ENCODE measurements around the gene ZCCHC7.

Gene ZCCHC7

DNA sequence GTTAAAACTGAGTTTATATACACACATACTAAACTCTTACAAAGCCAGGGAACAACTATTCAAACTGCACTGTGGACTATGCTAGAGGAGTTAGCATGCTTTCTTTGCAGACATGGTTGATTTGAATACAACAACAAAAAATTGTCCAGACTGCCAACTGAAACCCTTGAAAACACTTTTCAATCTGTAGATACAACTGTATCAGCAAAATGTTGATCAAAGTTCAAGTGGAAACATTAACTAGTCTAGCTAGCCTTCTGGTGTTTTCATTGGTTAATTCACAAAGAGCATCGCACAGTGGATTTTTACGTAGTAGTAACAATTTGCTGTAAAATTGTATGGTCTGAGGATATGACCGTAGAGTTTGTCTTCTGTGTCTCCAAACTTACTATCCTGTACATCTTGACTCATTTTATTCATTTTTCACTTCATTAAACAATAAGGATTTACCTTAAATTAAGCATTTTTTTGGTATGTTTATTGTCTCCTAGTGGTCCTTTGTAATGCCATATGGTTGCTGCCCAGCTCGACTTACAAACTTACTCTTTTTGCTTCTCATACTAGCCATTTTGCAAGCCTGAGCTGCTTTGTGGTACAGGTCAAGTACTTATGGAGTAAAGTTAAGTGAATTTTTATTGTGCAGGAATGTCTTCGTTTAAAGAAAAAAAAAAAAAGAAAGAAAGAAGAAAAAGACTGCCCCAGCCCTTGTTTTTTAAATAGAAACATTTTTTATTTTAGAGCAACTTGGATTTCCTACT, 123.4 kb downstream of the ZCCHC7 start:
- in situ Hi-C loops (cut with HindIII; ENCODE audit: low sequenced_read_pairs) = no loop called here

- in situ Hi-C loops (cut with HindIII; ENCODE audit: low sequenced_read_pairs) = no loop called here
These were observed 126.5 kb downstream of the ZCCHC7 start for GRCh38 chr9:37246826-37247225.

DNA sequence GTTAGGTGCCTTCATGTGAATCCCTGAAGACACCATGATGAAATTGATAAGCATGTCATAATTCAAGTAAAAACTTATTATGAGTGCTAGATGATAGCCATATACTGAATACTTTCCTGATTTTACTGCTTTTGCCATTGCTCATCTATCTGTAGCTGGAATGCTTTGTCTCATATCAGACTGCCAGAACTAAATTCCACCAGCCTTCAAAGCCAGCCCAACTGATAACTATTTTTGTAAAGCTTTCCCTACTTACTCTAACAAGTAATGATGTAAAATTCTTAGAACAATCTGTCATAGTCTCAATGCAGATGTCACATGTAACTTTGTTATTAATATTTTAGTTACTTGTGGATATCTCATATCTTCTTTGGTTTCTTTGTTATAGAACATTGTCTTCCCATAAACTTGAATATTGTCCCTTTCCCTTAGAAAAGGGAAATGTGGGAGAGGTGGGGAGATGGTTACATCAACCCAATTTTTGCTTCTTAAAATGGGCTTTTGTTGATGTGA, 128.3 kb downstream of the ZCCHC7 start:
- in situ Hi-C loops (cut with HindIII; ENCODE audit: low sequenced_read_pairs) = no loop called here

DNA sequence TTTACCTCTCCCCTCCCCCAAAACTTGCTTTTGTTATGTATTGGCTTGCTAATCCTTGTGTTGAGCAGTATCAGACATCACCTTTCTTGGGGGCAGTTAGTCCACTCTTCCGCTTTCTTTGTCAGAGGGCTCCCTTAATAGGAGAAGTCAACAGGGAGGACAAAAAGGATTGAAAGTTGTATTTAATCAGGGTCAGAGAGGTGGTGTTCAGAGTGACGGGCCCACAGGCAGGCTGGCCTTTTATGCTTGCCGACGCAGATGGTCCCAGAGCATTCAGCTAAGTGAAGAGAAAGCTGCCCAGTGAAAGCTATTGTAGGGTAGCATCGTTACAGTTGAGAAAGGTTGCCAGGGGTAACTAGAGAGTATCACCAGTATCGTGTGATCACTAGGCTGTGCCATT, 131.1 kb downstream of the ZCCHC7 start:
- in situ Hi-C loops (cut with HindIII; ENCODE audit: low sequenced_read_pairs) = no loop called here

DNA sequence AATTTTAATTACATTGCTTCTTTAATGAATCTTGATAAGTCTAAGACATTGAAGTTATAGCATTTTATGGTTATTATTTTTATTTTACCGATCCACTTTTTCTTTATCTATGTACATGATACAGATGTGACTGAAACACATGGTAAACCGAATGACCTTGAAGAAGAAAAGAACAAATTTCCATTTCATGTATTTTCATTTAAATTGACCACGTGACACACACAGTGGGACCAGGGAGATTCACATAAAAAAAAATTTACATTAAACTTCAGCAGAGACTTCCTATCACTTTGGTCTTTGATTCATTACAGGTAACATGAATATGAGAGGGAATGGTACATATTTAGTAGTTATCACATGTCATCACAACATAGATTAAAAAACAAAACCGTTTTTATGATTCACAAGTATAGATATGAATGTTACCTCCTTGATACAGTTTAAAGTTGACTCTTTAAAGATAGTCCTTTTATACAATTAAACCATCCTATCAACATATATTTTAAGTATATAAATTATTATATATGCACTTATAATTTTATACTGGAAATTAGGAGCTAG, 133.1 kb downstream of the ZCCHC7 start:
- in situ Hi-C loops (cut with HindIII; ENCODE audit: low sequenced_read_pairs) = no loop called here

DNA sequence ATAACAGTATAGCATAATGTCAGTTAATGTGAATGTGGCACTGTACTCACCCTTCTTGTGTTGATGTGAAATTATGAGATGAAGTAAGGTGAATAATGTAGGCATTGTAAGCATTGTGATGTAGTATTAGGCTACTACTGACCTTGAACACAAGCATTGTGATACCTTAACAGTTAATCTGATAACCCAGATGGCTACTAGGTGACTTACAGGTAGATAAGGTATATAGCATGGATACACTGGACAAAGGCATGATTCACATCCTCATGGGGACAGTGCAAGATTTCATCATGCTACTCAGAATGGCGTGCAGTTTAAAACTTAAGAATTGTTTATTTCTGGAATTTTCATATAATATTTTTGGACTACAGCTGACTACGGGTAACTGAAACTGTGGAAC, 134.8 kb downstream of the ZCCHC7 start:
- in situ Hi-C loops (cut with HindIII; ENCODE audit: low sequenced_read_pairs) = no loop called here

GRCh38 chr9:37255944-37256862, 135.8 kb downstream of the ZCCHC7 start:
- in situ Hi-C loops (cut with HindIII; ENCODE audit: low sequenced_read_pairs) = no loop called here

DNA sequence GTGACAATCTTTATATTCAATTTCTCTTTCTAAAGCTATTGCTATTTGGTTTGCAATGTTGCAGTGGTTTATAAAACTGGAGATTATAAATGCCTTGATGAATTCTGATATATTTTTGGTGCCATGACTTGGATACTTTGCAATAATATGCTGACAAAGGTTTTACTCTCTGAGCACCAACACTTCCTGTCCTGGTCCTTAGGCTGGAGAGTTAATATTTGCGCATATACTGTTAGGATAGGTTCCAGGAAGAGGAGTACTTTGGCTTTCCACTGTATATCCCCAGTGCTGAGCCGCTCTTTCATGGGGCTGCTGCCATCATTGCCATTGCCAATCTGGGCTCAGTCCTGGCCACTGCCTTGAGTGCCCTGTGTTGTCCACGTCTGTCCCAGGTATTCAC, 139.6 kb downstream of the ZCCHC7 start:
- in situ Hi-C loops (cut with HindIII; ENCODE audit: low sequenced_read_pairs) = no loop called here

DNA sequence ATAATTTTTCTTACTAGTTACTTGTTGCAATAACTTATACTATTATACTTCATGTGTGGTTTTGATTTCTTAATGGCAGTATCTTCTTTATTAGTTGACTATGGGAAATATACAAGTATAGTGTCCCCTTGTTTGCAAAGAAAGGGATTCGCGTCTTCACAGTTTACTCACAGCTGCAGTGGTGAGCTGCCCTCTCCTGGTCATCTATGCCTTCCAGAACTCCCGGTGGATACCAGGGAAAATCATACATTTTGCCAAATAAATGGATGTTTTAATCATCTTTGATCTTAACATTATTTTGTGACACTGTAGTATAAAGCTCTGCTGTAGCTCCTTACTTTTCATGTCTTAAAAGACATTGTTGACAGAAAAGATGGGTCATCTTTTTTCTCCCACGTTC, 142.0 kb downstream of the ZCCHC7 start:
- in situ Hi-C loops (cut with HindIII; ENCODE audit: low sequenced_read_pairs) = no loop called here

DNA sequence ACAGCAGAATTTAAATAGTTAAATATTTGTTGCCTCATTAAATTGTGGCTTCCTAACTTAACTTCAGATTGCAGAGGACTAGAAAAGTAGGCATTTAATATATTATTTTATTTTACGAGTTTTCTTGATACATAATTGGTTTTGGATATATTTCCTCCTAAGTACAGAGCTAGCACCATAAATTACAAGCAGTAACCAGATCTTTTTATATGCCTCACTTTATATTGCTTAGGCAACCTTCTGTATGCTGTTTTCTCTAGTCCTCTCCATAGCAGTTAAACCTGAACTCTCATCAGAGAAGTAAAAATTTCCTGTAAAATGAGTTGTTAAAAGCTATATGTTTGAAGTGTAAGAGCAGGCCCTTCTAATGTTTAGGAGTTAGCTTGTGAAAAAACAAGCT, 144.2 kb downstream of the ZCCHC7 start:
- in situ Hi-C loops (cut with HindIII; ENCODE audit: low sequenced_read_pairs) = no loop called here

- in situ Hi-C loops (cut with HindIII; ENCODE audit: low sequenced_read_pairs) = no loop called here
These were observed 146.3 kb downstream of the ZCCHC7 start for GRCh38 chr9:37266630-37267029.

GRCh38 chr9:37269221-37269620, 148.8 kb downstream of the ZCCHC7 start:
- in situ Hi-C loops (cut with HindIII; ENCODE audit: low sequenced_read_pairs) = no loop called here

DNA sequence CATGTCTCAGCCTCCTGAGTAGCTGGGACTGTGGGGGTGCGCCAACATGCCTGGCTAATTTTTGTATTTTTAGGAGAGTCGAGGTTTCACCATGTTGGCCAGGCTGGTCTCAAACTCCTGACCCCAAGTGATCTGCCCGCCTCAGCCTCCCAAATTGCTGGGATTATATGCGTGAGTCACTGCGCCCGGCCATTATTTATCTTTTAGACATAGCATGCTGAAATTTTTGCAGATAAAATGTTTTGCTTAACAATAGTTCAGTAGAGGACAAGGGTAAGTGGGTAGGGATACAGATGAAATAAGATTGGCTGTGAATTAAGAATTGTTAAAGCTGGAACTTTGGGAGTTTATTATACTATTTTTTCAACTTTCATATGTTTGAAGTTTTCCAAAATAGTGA, 151.3 kb downstream of the ZCCHC7 start:
- in situ Hi-C loops (cut with HindIII; ENCODE audit: low sequenced_read_pairs) = no loop called here

DNA sequence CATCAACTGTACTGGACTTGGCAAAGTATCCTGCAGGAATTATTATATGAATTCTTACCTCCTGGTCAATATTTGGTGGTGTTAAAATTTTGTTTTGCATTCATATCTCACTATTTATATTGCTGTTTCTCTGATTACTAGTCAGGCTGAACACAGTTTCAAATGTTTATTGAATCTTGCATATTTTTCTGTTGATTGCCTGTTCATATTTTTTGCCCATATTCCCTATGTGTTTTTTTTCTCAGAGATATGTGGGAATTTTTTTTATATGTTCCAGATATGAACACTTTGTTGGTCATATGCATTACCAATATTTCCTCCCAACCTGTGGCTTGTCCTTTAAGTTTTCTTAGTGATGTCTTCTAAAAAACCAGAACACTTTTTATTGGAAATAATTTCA, 153.2 kb downstream of the ZCCHC7 start:
- in situ Hi-C loops (cut with HindIII; ENCODE audit: low sequenced_read_pairs) = no loop called here

DNA sequence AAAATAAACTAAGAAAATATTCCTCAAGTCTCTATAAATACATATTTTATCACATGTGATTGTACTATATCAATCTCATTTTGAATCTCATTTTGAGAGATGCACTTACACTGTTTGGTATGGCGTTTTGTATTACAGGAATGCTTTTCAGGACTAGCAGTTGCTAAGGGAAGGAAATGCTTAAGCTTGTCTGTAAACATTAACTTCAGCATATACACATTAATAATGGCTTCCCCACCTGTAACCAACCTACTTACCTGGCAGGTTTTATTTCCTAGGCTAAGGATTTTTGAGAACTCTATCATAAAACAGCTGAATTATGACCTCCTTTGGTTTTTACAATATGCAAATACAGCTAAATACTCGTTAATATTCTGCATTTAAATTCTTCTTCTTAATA, 161.2 kb downstream of the ZCCHC7 start:
- in situ Hi-C loops (cut with HindIII; ENCODE audit: low sequenced_read_pairs) = no loop called here

GRCh38 chr9:37283730-37284325, 163.5 kb downstream of the ZCCHC7 start:
- in situ Hi-C loops (cut with HindIII; ENCODE audit: low sequenced_read_pairs) = no loop called here

GRCh38 chr9:37284636-37285035, 164.3 kb downstream of the ZCCHC7 start:
- in situ Hi-C loops (cut with HindIII; ENCODE audit: low sequenced_read_pairs) = no loop called here

DNA sequence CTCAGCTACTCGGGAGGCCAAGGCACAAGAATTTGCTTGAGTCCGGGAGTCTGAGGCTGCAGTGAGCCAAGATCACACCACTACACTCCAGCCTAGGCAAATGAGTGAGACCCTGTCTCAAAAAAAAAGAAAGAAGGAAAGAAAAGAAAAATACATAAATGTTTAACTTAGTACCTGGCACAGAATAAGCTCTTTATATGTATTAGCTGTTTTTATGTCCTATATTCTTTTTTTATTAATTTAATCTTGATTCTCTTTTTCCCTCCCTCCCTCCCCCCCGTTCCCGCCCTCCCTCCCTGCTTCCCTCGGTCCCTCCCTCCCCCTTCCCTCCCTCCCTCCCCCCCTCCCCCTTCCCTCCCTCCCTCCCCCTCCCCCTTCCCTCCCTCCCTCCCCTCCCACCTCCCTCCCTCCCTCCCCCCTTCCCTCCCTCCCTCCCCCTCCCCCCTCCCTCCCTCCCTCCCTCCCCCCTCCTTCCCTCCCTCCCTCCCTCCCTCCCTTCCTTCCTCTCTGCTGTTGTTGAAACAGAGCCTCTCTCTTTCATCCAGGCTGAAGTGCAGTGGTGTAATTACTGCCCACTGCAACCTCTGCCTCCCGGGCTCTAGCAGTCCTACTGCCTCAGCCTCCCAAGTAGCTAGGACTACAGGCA, 166.3 kb downstream of the ZCCHC7 start:
- in situ Hi-C loops (cut with HindIII; ENCODE audit: low sequenced_read_pairs) = no loop called here

DNA sequence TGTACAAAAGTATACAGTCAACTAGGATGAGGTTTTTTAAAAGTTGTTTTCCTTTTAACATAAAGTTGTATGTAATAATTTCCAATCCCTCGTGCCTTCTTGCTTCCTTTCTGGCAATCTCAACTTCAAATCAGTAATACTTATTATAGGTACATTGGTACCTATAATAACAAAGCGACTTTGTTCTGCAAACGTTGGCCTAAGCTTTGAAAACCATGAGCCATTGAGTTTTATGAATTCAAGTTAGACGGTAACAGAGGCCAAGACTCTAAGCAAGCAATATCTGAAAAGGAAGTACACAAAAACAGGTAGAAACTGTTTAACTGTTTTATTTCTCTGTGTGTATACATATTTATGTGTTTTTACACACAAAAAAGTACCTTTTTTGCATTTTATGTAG, 166.9 kb downstream of the ZCCHC7 start:
- in situ Hi-C loops (cut with HindIII; ENCODE audit: low sequenced_read_pairs) = no loop called here

- in situ Hi-C loops (cut with HindIII; ENCODE audit: low sequenced_read_pairs) = no loop called here
These were observed 169.3 kb downstream of the ZCCHC7 start for GRCh38 chr9:37289631-37290030.

Measured in DLD1 (cell line).